HepG2 (cell line): ENCODE data around the gene SCAI. TPM values are rescaled to one million over a fixed set of nuclear protein-coding genes. Genes with fewer than 3 reads are reported as not detected.

Experiments used
- ATF5 ChIP-seq: sonication (generic); formaldehyde crosslinking; IDR thresholded peaks from 2 replicates; pipeline ENCODE4 v1.4.0; 2020; ENCODE audit warnings: mild to moderate bottlenecking, low read depth, missing genetic modification reagents
- CTCF ChIP-seq: sonication (generic); formaldehyde crosslinking; IDR thresholded peaks from 2 replicates; pipeline ENCODE4 v1.5.0; 2020; ENCODE audit warnings: mild to moderate bottlenecking, missing genetic modification reagents, moderate library complexity
- PHF8 ChIP-seq: sonication (generic); formaldehyde crosslinking; IDR thresholded peaks from 2 replicates; pipeline ENCODE4 v1.5.0; 2020; ENCODE audit warnings: missing genetic modification reagents
- PPARG ChIP-seq: conservative IDR thresholded peaks from 2 replicates; pipeline ENCODE4 v1.6.1; 2016; ENCODE audit warnings: missing biosample characterization, missing genetic modification reagents
- SIX4 ChIP-seq: sonication (generic); formaldehyde crosslinking; IDR thresholded peaks from 2 replicates; pipeline ENCODE4 v1.4.0; 2020; ENCODE audit warnings: missing genetic modification reagents
- TCF7 ChIP-seq: sonication (generic); IDR thresholded peaks from 2 replicates; pipeline ENCODE4 v1.6.1; 2016; ENCODE audit warnings: antibody characterized with exemption, low read depth
- TOPORS ChIP-seq: sonication (generic); formaldehyde crosslinking; IDR thresholded peaks from 2 replicates; pipeline ENCODE4 v1.8.0; 2023; ENCODE audit warnings: mild to moderate bottlenecking, missing genetic modification reagents
- ZBTB4 ChIP-seq: sonication (generic); formaldehyde crosslinking; IDR thresholded peaks from 2 replicates; pipeline ENCODE4 v1.4.0; 2020; ENCODE audit warnings: missing genetic modification reagents, mild to moderate bottlenecking, borderline replicate concordance
- ZNF142 ChIP-seq: sonication (generic); formaldehyde crosslinking; IDR thresholded peaks from 2 replicates; pipeline ENCODE4 v1.4.0; 2020; ENCODE audit warnings: missing genetic modification reagents
- ZNF275 ChIP-seq: sonication (generic); formaldehyde crosslinking; IDR thresholded peaks from 2 replicates; pipeline ENCODE4 v1.8.0; 2022; ENCODE audit warnings: missing genetic modification reagents, mild to moderate bottlenecking, inconsistent platforms, borderline replicate concordance
- ZNF317 ChIP-seq: sonication (generic); formaldehyde crosslinking; IDR thresholded peaks from 2 replicates; pipeline ENCODE4 v1.5.0; 2020; ENCODE audit warnings: mild to moderate bottlenecking, missing genetic modification reagents
- ZNF513 ChIP-seq: sonication (generic); formaldehyde crosslinking; conservative IDR thresholded peaks from 2 replicates; pipeline ENCODE4 v1.5.0; 2020; ENCODE audit warnings: missing genetic modification reagents
- ZNF530 ChIP-seq: sonication (generic); formaldehyde crosslinking; IDR thresholded peaks from 2 replicates; pipeline ENCODE4 v1.5.0; 2020; ENCODE audit warnings: low read depth, mild to moderate bottlenecking, missing genetic modification reagents
- polyA plus RNA-seq, 8 experiments: library from polyadenylated mRNA; depleted of rRNA in 3 of 8; stranded (reverse) in 7 of 8; unstranded in 1 of 8; fragments of >200 nt; fragmentation: Illumina TruSeq in 4 of 8; extraction: Trizol in 4 of 8; gene quantifications; 2 replicates each; pipeline versions ENCODE4 v1.2.1 to v1.2.3, GENCODE V29; 2011 to 2016; ENCODE audit warnings: low read depth in 4 of 8, missing spikeins in 1 of 8, mixed read lengths in 1 of 8; ENCODE audit not compliant: insufficient read depth in 1 of 8
- total RNA-seq, 5 experiments: library from RNA; depleted of rRNA; stranded (reverse); fragments of >200 nt; fragmentation: Illumina TruSeq; extraction: Trizol; gene quantifications; 2 replicates each; pipeline ENCODE4 v1.2.3, GENCODE V29; 2016; ENCODE audit warnings: low read depth in 1 of 5

Gene SCAI
- total and polyA plus RNA-seq, 2 of the 13 experiments (the other 11 are each of a cell fraction or from before 2014, with no cell fraction given): 4.4 to 8.4 TPM

GRCh38 chr9:125143377-125144090 is at the start of gene SCAI (continued):
- peak; percentile 70; the same call in 1 of the 2 replicates for TF ChIP-seq ZNF275 (CRISPR knock-in tag)
- TF ChIP-seq SIX4: no peak
- peak; percentile 96 for TF ChIP-seq CTCF (CRISPR knock-in tag)
- TF ChIP-seq ZNF530 (CRISPR knock-in tag): no peak
- TF ChIP-seq ZNF142 (CRISPR knock-in tag): 0 out of 2 replicates have a peak, but pooled peaks have one; percentile 19
- TF ChIP-seq ZNF317 (CRISPR knock-in tag): no peak
- TF ChIP-seq TOPORS (CRISPR knock-in tag): 0 out of 2 replicates have a peak, but pooled peaks have one; percentile 2
- no peak for TF ChIP-seq ZBTB4
- TF ChIP-seq PPARG (CRISPR knock-in tag): no peak
- TF ChIP-seq ZNF513: no peak
- TF ChIP-seq ATF5 (CRISPR knock-in tag): no peak
- TF ChIP-seq PHF8: peak; percentile 69
- TF ChIP-seq TCF7: 0 out of 2 replicates have a peak, but pooled peaks have one; percentile 5
